Activated CD4-positive, alpha-beta T cell treated with anti-CD3 and anti-CD28 coated beads, Interleukin-2, amount 50 U/mL, for 24 hours (primary cell): ENCODE data around the gene CSNK1G2.

Source experiments
- DNase-seq, 2 donors: peaks; one replicate each; pipeline ENCODE4 v3.0.0-alpha.2; 2020; ENCODE audit warnings: low read depth in 1 of 2, low spot score in 1 of 2

CSNK1G2 gene

GRCh38 chr19:1917926-1918325 lies 23.0 kb upstream of the CSNK1G2 start:
- no peak for DNase-seq

- DNase-seq, result no peak
These were observed 22.0 kb upstream of the CSNK1G2 start for GRCh38 chr19:1918975-1919374.

GRCh38 chr19:1920644-1921043 lies 20.3 kb upstream of the CSNK1G2 start:
- DNase-seq, result no peak

- DNase-seq, result no peak
These were observed 19.6 kb upstream of the CSNK1G2 start for GRCh38 chr19:1921326-1921725.

- no peak for DNase-seq
These were observed 19.1 kb upstream of the CSNK1G2 start for GRCh38 chr19:1921825-1922224.

- DNase-seq, result no peak
These were observed 18.2 kb upstream of the CSNK1G2 start for GRCh38 chr19:1922803-1923202.

- DNase-seq, result peak in 1 of 2 donors; percentile 47
These were observed 17.7 kb upstream of the CSNK1G2 start for GRCh38 chr19:1923319-1923718.

GRCh38 chr19:1924320-1924961 lies 16.5 kb upstream of the CSNK1G2 start:
- no peak for DNase-seq

- DNase-seq, result no peak
These were observed 15.4 kb upstream of the CSNK1G2 start for GRCh38 chr19:1925544-1925943.

GRCh38 chr19:1929021-1929742 lies 11.8 kb upstream of the CSNK1G2 start:
- peak; percentile 67 to 71 for DNase-seq

GRCh38 chr19:1931445-1931844 lies 9.5 kb upstream of the CSNK1G2 start:
- DNase-seq, result no peak

GRCh38 chr19:1932395-1932794 lies 8.6 kb upstream of the CSNK1G2 start:
- DNase-seq, result no peak

- no peak for DNase-seq
These were observed 7.7 kb upstream of the CSNK1G2 start for GRCh38 chr19:1933244-1933643.

- no peak for DNase-seq
These were observed 7.0 kb upstream of the CSNK1G2 start for GRCh38 chr19:1933942-1934341.

GRCh38 chr19:1935484-1936208 lies 5.3 kb upstream of the CSNK1G2 start:
- no peak for DNase-seq

GRCh38 chr19:1936430-1936829 lies 4.5 kb upstream of the CSNK1G2 start:
- DNase-seq, result no peak

GRCh38 chr19:1936916-1937610 lies 3.9 kb upstream of the CSNK1G2 start:
- DNase-seq, result no peak

GRCh38 chr19:1938071-1938470 lies 2.9 kb upstream of the CSNK1G2 start:
- no peak for DNase-seq

- peak; percentile 32 to 60 for DNase-seq
These were observed 1.3 kb downstream of the CSNK1G2 start for GRCh38 chr19:1942078-1942933.

GRCh38 chr19:1942934-1943555 lies 2.1 kb downstream of the CSNK1G2 start:
- no peak for DNase-seq
